IgD-negative memory B cell (primary cell): ENCODE data around the gene MMUT. TPM values are rescaled to one million over a fixed set of nuclear protein-coding genes. Genes with fewer than 3 reads are reported as not detected.
A peak's percentile ranks its signal among the peaks of the same experiment; 100 is the strongest.
"Not testable (repeated sequence)": the region's sequence is repeated elsewhere in the genome, so short reads cannot be mapped to it uniquely, and the experiment has no call there.

ENCODE experiments used
- H3K27ac Mint-ChIP-seq, 3 donors: one replicate each; pipeline ENCODE4 v1.8.0; 2020 to 2022; ENCODE audit warnings: mild to moderate bottlenecking in 3 of 3, mixed read lengths in 3 of 3, moderate library complexity in 1 of 3
- H3K27me3 Mint-ChIP-seq: one replicate; pipeline ENCODE4 v1.8.0; 2021; ENCODE audit warnings: mixed read lengths
- H3K36me3 Mint-ChIP-seq: one replicate; pipeline ENCODE4 v1.8.0; 2020; ENCODE audit warnings: mild to moderate bottlenecking, mixed read lengths
- H3K4me1 Mint-ChIP-seq, 3 donors: one replicate each; pipeline ENCODE4 v1.8.0; 2020 to 2022; ENCODE audit warnings: mixed read lengths in 3 of 3, mild to moderate bottlenecking in 1 of 3
- H3K4me3 Mint-ChIP-seq, 4 donors: one replicate each; pipeline ENCODE4 v1.8.0; 2020 to 2022; ENCODE audit warnings: mild to moderate bottlenecking in 4 of 4, mixed read lengths in 4 of 4, moderate library complexity in 3 of 4
- H3K9me3 Mint-ChIP-seq, 3 donors: one replicate each; pipeline ENCODE4 v1.8.0; 2020 to 2021; ENCODE audit warnings: mixed read lengths in 3 of 3, mild to moderate bottlenecking in 1 of 3
- polyA plus RNA-seq: library from polyadenylated mRNA; unstranded; fragments of 300-500 nt; fragmentation: Illumina TruSeq; gene quantifications from one replicate; pipeline ENCODE4 v1.2.3, GENCODE V29; 2021

The MMUT gene
- polyA plus RNA-seq, 1 donor from 2014 or later = 10.4 TPM

DNA sequence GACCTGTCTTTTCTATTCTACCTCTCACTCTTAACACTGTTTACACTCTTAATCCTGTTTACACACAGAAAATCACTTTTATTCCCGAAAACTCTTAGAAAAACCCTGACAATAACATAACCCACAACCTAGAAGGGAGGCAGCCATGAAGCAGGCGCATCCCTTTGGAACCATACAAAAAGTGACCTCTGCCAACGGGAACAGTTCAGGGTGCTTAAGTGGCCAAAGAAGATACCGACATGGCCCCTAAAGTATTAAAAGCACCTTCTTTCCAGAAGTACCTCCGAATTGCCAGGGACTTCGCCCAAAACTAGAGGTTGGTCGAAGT is 490 bp downstream of the MMUT start:
- H3K4me3 Mint-ChIP-seq = peak overlapping the region; percentile 94 to 99 (median 98)
- peaks cover 3% of the 10 kb centered on the region for H3K36me3 Mint-ChIP-seq
- no peaks in the 10 kb centered on the region for H3K27me3 Mint-ChIP-seq
- H3K9me3 Mint-ChIP-seq = no peaks in the 10 kb centered on the region
- peak overlapping the region; percentile 65 to 98 (median 91) for H3K27ac Mint-ChIP-seq
- peaks cover 25 to 40% (median 36%) of the 10 kb centered on the region in 3 donors for H3K4me1 Mint-ChIP-seq

DNA sequence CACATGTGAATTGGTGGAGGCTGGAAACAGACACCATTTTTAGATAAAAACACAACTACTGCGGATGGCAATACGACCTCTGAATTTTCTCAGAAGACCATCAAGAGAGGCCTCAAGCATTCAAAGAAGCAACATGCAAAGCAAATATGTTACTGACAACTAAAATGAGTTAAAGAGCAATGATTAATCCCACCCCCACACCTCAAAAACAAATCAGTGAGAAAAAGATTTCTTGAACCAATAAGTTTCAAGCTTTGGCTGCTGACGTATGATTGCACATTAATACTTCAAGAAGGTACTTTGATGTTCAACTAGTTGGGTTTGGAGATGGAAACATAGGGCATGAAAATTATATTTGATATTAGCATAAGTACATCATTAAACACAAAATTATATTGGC is 982 bp downstream of the MMUT start:
- peaks cover 3% of the 10 kb centered on the region for H3K36me3 Mint-ChIP-seq
- H3K27ac Mint-ChIP-seq = peak overlapping the region in 2 of 3 donors; percentile 65 to 74
- H3K4me3 Mint-ChIP-seq = peak overlapping the region; percentile 94 to 99 (median 98)
- H3K4me1 Mint-ChIP-seq = peaks cover 24 to 39% (median 36%) of the 10 kb centered on the region in 3 donors
- no peaks in the 10 kb centered on the region for H3K27me3 Mint-ChIP-seq
- H3K9me3 Mint-ChIP-seq = no peaks in the 10 kb centered on the region

DNA sequence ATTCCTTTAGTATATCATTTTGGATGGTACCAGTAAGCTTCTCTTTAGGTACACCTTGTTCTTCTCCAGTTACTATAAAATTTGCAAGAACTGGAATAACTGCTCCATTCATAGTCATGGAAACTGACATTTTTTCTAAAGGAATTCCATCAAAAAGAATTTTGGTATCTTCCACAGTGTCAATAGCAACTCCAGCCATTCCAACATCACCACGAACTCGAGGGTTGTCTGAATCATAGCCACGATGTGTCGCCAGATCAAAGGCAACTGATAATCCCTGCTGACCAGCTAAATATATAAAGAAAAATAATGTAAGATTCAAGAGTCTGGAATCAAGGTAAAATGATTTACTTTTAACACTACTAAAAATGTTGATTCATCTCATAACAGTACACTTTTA is 5.3 kb downstream of the MMUT start:
- H3K36me3 Mint-ChIP-seq = peaks cover 3% of the 10 kb centered on the region
- peaks cover 14 to 19% (median 17%) of the 10 kb centered on the region in 3 donors for H3K4me1 Mint-ChIP-seq
- no peak overlapping the region for H3K4me3 Mint-ChIP-seq
- no peaks in the 10 kb centered on the region for H3K27me3 Mint-ChIP-seq
- no peaks in the 10 kb centered on the region for H3K9me3 Mint-ChIP-seq
- H3K27ac Mint-ChIP-seq = no peak overlapping the region

GRCh38 chr6:49454787-49455709 is 8.0 kb downstream of the MMUT start:
- Mint-ChIP-seq H3K4me3 (no peak overlapping the region), H3K4me1 (peaks cover 1 to 6% (median 4%) of the 10 kb centered on the region in 3 donors), H3K36me3 (peaks cover 3% of the 10 kb centered on the region), H3K27ac (no peak overlapping the region), H3K9me3 (no peaks in the 10 kb centered on the region), H3K27me3 (no peaks in the 10 kb centered on the region)

DNA sequence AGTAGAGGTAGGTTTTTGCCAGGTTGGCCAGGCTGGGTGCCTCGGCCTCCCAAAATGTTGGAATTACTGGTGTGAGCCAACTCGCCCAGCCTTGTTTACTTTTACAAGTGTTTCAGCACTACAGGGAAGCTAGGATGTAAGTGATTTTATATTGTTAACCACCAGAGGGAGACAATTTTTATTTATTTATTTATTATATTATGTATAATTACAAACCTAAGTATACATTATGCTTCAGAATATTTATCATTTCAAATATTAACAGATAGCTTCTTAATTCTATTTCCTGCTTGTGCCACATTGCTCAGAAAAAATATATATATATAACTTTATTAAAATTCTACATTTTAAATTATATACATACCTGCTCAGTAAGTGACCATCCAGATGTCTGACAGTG is 9.8 kb downstream of the MMUT start:
- no peak overlapping the region for H3K27ac Mint-ChIP-seq
- no peaks in the 10 kb centered on the region for H3K36me3 Mint-ChIP-seq
- peaks cover 0 to 1% (median 0%) of the 10 kb centered on the region in 3 donors for H3K4me1 Mint-ChIP-seq
- no peaks in the 10 kb centered on the region for H3K27me3 Mint-ChIP-seq
- H3K9me3 Mint-ChIP-seq = no peaks in the 10 kb centered on the region
- H3K4me3 Mint-ChIP-seq = no peak overlapping the region

- Mint-ChIP-seq H3K27me3 (peaks cover 1% of the 10 kb centered on the region), H3K4me1 (no peaks in the 10 kb centered on the region), H3K27ac (no peak overlapping the region), H3K4me3 (no peak overlapping the region), H3K9me3 (no peaks in the 10 kb centered on the region), H3K36me3 (peaks cover 16% of the 10 kb centered on the region)
Observed at GRCh38 chr6:49430866-49431265, 32.2 kb downstream of the MMUT start.

DNA sequence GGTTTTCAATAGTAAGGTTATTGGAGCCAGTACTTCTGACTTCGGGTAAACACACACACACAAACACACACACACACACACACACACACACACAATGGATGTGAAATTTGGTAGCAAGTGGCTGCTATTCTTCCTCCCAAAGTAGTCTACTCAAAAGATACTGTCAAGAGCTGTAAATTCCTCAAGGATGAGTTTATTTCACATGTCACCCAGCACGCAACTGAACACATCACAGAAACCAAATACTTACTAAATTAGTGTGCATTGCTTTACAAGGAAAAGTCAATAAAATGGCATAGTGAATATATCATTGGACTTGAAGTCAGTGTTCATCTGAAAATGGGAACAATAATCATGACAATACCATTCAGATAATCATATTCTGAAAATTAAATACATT is 32.9 kb downstream of the MMUT start:
- Mint-ChIP-seq H3K27ac (no peak overlapping the region), H3K36me3 (peaks cover 10% of the 10 kb centered on the region), H3K9me3 (no peaks in the 10 kb centered on the region), H3K27me3 (peaks cover 1% of the 10 kb centered on the region), H3K4me3 (no peak overlapping the region), H3K4me1 (no peaks in the 10 kb centered on the region)

GRCh38 chr6:49423817-49424216 is 39.2 kb downstream of the MMUT start:
- Mint-ChIP-seq H3K27ac (no peak overlapping the region), H3K36me3 (peaks cover 6% of the 10 kb centered on the region), H3K27me3 (peaks cover 1% of the 10 kb centered on the region), H3K9me3 (no peaks in the 10 kb centered on the region), H3K4me3 (no peak overlapping the region), H3K4me1 (no peaks in the 10 kb centered on the region)

DNA sequence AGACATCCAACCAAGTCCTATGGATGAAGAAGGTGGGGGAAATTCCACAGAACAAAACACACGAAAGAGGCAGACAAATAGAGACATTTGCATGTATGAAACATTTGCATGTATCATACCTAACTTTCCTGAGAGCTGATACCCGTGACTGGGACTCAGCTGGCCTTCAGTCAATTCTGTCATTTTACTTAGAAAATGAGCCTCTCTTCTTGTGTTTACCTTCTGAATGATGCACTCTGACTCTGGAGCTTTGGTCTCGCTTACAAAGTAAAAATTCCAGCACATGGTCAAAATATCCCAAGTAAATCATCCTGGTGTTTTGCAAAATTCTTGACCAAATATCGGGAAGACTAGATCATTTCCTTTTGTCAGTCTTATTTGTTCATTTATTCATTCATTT is 46.9 kb downstream of the MMUT start:
- H3K27me3 Mint-ChIP-seq = no peaks in the 10 kb centered on the region
- H3K27ac Mint-ChIP-seq = no peak overlapping the region
- H3K36me3 Mint-ChIP-seq = no peaks in the 10 kb centered on the region
- H3K9me3 Mint-ChIP-seq = no peaks in the 10 kb centered on the region
- no peaks in the 10 kb centered on the region for H3K4me1 Mint-ChIP-seq
- H3K4me3 Mint-ChIP-seq = no peak overlapping the region

DNA sequence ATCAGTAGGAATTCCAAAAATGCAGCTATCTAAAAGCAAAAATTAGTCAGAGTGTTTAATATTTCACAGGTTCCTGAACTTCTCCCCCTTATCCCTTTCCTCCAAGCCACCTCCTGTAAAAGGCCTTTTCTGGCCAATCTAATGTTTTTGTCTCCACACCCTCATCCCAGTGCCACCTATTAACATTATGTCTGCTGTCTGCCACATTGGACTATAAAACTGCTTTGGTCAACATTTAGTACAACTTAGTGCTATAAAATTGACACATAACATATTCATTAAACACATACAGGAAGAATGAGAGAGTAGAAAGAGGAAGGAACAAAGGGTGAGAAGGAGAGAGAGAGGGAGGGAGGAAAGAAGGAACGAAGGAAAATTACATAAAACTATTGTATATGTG is 47.7 kb downstream of the MMUT start:
- no peak overlapping the region for H3K4me3 Mint-ChIP-seq
- no peaks in the 10 kb centered on the region for H3K9me3 Mint-ChIP-seq
- H3K36me3 Mint-ChIP-seq = no peaks in the 10 kb centered on the region

GRCh38 chr6:49410564-49410963 is 52.5 kb downstream of the MMUT start:
- Mint-ChIP-seq H3K4me3 (no peak overlapping the region), H3K9me3 (no peaks in the 10 kb centered on the region), H3K27me3 (no peaks in the 10 kb centered on the region), H3K27ac (no peak overlapping the region), H3K36me3 (no peaks in the 10 kb centered on the region), H3K4me1 (no peaks in the 10 kb centered on the region)

More for the DNA sequence above, 47.7 kb downstream of the MMUT start:
- Mint-ChIP-seq H3K4me1 (no peaks in the 10 kb centered on the region), H3K27me3 (no peaks in the 10 kb centered on the region), H3K27ac (no peak overlapping the region)

GRCh38 chr6:49409951-49410542 is 53.0 kb downstream of the MMUT start:
- Mint-ChIP-seq H3K27me3 (no peaks in the 10 kb centered on the region), H3K9me3 (no peaks in the 10 kb centered on the region), H3K4me1 (no peaks in the 10 kb centered on the region), H3K36me3 (no peaks in the 10 kb centered on the region), H3K27ac (no peak overlapping the region), H3K4me3 (no peak overlapping the region)

DNA sequence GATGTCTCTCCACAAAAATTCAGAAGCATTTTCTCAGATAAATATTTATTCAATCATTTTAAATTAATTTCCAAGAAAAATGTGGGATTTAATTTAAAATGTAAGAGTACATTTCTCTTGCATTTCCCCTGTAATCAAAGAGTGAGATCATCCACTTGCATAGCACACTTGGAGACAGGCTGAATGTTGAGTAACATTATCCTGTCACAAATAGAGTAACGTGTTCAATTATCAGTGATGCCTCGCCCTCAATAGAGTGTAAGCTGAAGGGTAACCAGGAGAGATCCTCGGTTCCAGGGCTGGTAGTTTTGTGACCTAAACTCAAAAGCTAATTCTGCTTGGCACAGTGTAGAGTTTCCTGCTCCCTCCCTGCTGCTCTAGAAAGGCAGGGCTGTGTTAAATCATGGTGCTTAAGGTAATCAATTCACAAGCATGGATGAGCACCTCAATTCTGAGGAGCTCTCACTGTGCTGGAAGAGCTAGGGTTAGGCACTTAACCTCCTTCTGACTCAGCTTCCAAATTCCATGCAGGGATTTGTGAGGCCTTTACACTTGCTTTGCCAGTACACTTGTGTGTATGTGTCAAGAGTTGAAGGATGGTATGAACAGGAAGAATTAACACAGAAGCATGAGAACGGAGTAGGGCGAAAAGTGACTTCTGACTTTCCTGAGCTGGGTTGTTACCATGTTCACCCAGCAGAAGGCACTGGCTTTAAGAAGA is 56.6 kb downstream of the MMUT start:
- no peaks in the 10 kb centered on the region for H3K36me3 Mint-ChIP-seq
- H3K4me3 Mint-ChIP-seq = no peak overlapping the region
- H3K4me1 Mint-ChIP-seq = no peaks in the 10 kb centered on the region
- H3K27me3 Mint-ChIP-seq = peaks cover 1% of the 10 kb centered on the region
- H3K27ac Mint-ChIP-seq = no peak overlapping the region
- H3K9me3 Mint-ChIP-seq = no peaks in the 10 kb centered on the region

DNA sequence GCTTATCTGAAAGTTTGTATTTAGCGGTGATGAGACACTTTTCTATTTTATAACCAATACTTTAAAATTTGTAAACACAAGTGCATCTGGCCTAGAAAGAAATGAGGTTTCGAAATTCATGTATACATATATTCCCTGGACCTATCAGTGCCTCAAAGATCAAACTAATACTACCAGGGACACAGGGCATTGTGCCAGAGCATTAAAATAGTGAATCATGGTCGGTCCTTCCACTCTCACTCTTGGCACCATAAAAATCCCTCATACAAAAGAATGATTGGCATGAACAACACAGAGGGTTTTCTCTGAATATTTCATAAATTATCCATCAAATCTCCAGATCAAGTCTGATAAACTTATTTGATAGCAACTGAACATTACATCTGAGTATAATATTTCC is 62.0 kb downstream of the MMUT start:
- Mint-ChIP-seq H3K4me3 (no peak overlapping the region), H3K9me3 (peaks cover 0 to 5% (median 0%) of the 10 kb centered on the region in 3 donors), H3K27ac (no peak overlapping the region), H3K4me1 (no peaks in the 10 kb centered on the region), H3K27me3 (peaks cover 1% of the 10 kb centered on the region), H3K36me3 (no peaks in the 10 kb centered on the region)

GRCh38 chr6:49386667-49387508 is 76.2 kb downstream of the MMUT start:
- H3K27ac Mint-ChIP-seq, H3K36me3 Mint-ChIP-seq, H3K4me1 Mint-ChIP-seq, H3K9me3 Mint-ChIP-seq, H3K4me3 Mint-ChIP-seq, H3K27me3 Mint-ChIP-seq: not testable (repeated sequence)
